ENCODE data around the gene HS6ST2.

The HS6ST2 gene

DNA sequence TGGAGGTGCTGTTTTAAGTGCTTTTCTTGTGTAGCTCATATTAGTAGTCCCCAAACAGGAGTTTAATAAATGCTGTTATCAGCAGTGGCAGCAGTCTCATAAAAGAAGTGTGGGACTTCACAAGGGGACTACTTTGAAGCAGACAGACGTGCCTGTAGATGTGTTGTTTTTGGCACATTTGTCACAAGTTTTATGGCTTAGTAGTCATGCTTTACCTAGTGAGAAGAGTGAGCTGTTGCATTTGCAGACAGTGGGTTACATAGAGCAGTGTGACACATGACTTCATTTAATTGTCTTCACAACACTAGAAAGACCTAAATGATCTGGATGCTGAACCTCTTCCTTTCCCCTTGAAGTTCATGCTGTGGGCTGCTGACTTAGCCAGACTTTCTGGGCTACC is 320.1 kb downstream of the HS6ST2 start:
- no peak for DNase-seq (ENCODE audit: low read depth)
- no peak overlapping the region for H3K4me3 ChIP-seq (replicated peaks; ENCODE audit: low read depth, low read length)
- TF ChIP-seq, protein P1, sequence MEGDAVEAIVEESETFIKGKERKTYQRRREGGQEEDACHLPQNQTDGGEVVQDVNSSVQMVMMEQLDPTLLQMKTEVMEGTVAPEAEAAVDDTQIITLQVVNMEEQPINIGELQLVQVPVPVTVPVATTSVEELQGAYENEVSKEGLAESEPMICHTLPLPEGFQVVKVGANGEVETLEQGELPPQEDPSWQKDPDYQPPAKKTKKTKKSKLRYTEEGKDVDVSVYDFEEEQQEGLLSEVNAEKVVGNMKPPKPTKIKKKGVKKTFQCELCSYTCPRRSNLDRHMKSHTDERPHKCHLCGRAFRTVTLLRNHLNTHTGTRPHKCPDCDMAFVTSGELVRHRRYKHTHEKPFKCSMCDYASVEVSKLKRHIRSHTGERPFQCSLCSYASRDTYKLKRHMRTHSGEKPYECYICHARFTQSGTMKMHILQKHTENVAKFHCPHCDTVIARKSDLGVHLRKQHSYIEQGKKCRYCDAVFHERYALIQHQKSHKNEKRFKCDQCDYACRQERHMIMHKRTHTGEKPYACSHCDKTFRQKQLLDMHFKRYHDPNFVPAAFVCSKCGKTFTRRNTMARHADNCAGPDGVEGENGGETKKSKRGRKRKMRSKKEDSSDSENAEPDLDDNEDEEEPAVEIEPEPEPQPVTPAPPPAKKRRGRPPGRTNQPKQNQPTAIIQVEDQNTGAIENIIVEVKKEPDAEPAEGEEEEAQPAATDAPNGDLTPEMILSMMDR (IDR thresholded peaks at IDR 0.05; ENCODE audit: low read length, missing control alignments), result no peak

DNA sequence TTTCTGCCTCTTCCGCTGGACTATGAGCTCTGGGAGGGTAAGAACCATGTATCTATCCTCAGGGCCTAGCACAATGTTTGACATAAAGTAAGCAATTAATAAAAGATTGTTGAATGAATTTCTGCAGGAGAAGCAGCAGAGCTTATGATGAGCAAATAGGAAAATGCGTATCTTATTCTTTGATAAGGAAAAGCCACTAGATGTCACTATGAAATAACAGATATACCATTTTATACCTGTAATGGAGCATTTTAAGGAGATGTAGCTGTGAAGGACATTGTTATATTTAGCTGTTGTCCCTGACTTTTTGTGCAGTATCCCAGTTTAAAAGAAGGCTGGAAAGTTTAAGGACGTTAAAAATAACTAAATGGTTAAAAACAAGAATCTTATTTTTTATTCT is 322.3 kb downstream of the HS6ST2 start:
- TF ChIP-seq, protein P1 (IDR thresholded peaks at IDR 0.05; ENCODE audit: low read length, missing control alignments), result no peak
- DNase-seq (ENCODE audit: low read depth), result peak; percentile 10
- H3K4me3 ChIP-seq (replicated peaks; ENCODE audit: low read depth, low read length), result no peak overlapping the region

DNA sequence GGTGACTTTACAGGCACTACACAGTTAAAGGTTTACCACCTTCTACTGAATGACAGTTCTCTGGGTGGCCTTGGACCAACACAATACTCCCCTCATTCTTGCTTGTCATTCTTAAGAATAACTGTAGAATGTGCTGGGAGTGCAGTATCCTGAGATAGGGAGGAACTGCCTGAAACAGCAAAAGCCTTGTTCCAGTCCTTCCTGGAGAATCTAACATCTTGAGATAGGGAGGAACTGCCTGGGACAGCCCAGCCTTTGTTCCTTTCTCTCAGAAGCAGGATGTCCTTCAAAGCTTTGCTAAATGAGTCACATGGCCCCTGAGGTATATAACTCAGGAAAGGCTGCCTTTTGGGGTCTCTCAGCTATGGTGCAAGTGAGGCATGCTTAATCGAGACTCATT is 323.9 kb downstream of the HS6ST2 start:
- TF ChIP-seq, protein P1 (IDR thresholded peaks at IDR 0.05; ENCODE audit: low read length, missing control alignments), result no peak
- DNase-seq (ENCODE audit: low read depth), result no peak
- H3K4me3 ChIP-seq (replicated peaks; ENCODE audit: low read depth, low read length), result no peak overlapping the region

DNA sequence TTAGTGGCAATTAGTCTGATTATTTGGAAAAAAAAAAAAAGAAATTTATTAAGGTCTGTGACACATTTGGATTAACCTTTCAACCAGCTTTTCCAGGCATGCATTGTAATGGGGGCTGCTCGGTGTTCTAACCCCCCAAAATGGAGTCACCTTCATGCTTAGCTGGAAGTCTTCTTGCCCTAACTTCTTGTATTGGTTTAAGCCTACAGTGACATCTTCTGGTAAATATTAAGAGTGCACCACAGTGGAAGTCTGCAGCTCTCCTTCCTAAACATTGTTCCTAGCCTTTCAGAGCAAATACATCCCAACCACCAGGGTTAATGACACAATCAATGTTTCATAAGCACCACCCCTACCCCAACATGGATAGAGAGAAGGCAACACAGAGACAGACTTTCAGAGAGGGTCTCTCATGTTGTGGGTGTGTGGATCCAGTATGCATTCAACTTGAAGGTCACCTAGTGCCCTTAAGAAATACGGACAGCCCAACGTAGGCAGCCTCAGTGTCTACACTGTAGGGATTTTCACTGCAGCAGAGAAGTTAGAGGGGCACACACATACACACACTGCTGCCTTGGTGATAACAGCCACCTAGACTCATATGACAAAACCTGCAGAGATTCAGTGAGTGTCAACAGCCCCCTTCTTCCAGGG is 326.7 kb downstream of the HS6ST2 start:
- TF ChIP-seq, protein P1 (IDR thresholded peaks at IDR 0.05; ENCODE audit: low read length, missing control alignments), result peak; percentile 53
- DNase-seq (ENCODE audit: low read depth), result peak; percentile 48
- no peak overlapping the region for H3K4me3 ChIP-seq (replicated peaks; ENCODE audit: low read depth, low read length)

- no peak overlapping the region for H3K4me3 ChIP-seq (replicated peaks; ENCODE audit: low read depth, low read length)
- TF ChIP-seq, protein P1 (IDR thresholded peaks at IDR 0.05; ENCODE audit: low read length, missing control alignments), result no peak
- no peak for DNase-seq (ENCODE audit: low read depth)
These were observed 334.0 kb downstream of the HS6ST2 start for GRCh38 chrX:132624466-132624865.

GRCh38 chrX:132623942-132624341 is 334.5 kb downstream of the HS6ST2 start:
- no peak overlapping the region for H3K4me3 ChIP-seq (replicated peaks; ENCODE audit: low read depth, low read length)
- DNase-seq (ENCODE audit: low read depth), result no peak
- TF ChIP-seq, protein P1 (IDR thresholded peaks at IDR 0.05; ENCODE audit: low read length, missing control alignments), result no peak

DNA sequence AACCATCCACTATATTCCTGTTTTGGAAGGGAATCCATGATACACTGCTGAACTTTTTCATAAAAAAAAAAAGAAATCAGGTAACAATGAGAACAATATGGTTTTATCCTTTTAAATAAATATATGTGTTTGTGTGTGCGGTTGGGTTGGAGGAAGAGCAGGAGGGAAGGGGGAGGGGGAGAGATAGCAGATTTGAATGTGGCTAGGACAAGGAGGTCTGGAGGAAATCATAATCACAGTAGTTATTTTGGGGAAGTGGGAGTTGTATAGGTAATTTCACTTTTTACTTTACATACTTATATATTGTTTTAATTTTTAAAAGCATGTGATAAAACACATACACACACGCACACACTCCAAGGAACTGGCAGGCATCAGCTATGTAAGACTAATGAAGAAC is 335.1 kb downstream of the HS6ST2 start:
- DNase-seq (ENCODE audit: low read depth), result no peak
- no peak overlapping the region for H3K4me3 ChIP-seq (replicated peaks; ENCODE audit: low read depth, low read length)
- TF ChIP-seq, protein P1 (IDR thresholded peaks at IDR 0.05; ENCODE audit: low read length, missing control alignments), result no peak
